Keratinocyte (primary cell): ENCODE measurements around the gene RFC3.

Experiments
- CTCF ChIP-seq, 3 experiments: IDR thresholded peaks in 1 of 3; conservative IDR thresholded peaks in 1 of 3; optimal IDR thresholded peaks in 1 of 3; 2 replicates in 2 of 3; 3 replicates in 1 of 3; pipeline versions ENCODE3 to v1.5.1; 2011; ENCODE audit warnings: low read length in 3 of 3, mild to moderate bottlenecking in 3 of 3, moderate library complexity in 2 of 3, control low read depth in 1 of 3, inconsistent platforms in 1 of 3; ENCODE audit not compliant: insufficient read depth in 2 of 3; ENCODE audit errors: extremely low read depth in 1 of 3
- EZH2 ChIP-seq: IDR thresholded peaks from one replicate; pipeline ENCODE4 v1.6.1; 2012; ENCODE audit warnings: inconsistent platforms, mild to moderate bottlenecking, low read length, moderate library complexity

DNA sequence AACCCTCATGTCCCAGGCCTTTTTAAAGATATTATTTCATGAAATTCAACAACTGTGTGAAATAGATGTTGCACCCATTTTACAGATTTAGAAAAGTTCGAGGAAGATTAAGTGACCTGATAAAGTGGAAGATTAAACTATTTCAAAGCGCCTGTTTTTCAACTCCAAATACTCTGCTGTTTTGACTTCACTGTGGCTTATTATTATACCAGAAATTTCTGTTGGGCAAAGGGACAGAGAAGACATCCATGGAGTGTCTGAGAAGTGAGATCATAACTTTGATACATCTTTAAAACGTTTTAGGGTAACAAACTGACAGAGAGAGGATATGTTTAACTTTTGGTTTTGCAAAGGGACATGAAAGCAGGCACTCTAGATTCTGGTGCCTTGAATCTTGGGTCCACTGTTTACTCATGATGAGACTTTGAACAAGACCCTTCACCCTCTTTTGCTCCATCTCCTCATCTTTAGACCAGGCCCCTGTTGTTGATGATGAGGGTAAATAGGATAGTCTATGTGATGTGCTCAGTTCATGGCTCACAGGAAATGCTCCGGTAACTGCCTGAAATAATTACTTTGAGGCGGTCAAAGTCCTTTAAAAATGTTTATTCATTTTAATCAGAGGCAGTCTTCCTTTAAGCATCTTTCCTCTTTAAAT, 55.4 kb downstream of the RFC3 start:
- TF ChIP-seq CTCF (optimal IDR thresholded peaks at IDR 0.05 in 1 of 3, IDR thresholded peaks at IDR 0.05 in 1 of 3, conservative IDR thresholded peaks at IDR 0.05 in 1 of 3; ENCODE audit: extremely low read depth in 1 of 3, insufficient read depth in 2 of 3, low read length in 3 of 3) = no peak
- no peak for TF ChIP-seq EZH2
